DMS53 (cell line): ENCODE data around the gene TTC38.
A peak's percentile ranks its signal among the peaks of the same experiment; 100 is the strongest.
"Not testable (repeated sequence)": the region's sequence is repeated elsewhere in the genome, so short reads cannot be mapped to it uniquely, and the experiment has no call there.

Source experiments
- DNase-seq: peaks from one replicate; lab custom pipeline; 2025; lab: John Stamatoyannopoulos, UW

TTC38 gene

GRCh38 chr22:46296257-46297150, 28.7 kb downstream of the TTC38 start, which contains the start of gene GTSE1:
GTSE1 (plus strand) TSS chr22:46296870; CDS start chr22:46297401, 531 bp downstream.
- peak; percentile 97 for DNase-seq

DNA sequence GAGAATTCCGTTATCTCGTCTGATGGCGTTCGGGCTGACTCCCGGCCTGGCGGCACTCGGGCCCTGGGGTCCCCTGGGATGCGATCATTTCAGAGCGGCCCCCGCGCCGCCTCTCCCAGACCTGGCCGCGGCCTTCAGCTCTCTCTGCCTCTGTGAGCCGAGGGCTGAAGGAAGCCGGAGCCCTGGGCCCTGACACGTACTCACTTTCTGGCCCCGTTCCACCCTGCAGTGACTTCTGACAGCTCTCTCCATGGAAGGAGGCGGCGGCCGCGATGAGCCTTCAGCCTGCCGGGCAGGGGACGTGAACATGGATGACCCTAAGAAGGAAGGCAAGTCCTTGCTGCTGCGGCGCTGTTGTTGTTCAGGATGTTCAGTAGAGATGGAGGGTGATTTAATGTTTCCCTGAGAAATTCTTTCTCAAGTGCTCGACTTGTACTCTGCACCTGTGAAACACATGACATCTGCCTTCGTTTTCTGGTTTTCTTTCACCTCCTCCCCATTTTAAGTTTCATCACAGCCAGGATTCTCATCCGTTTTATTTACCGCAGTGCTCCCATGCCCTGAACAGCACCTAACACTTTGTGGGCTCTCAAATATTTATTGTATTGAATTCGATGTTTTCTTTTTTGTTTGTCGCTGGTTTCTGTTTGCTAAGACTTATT, 29.5 kb downstream of the TTC38 start:
- DNase-seq: peak; percentile 46

DNA sequence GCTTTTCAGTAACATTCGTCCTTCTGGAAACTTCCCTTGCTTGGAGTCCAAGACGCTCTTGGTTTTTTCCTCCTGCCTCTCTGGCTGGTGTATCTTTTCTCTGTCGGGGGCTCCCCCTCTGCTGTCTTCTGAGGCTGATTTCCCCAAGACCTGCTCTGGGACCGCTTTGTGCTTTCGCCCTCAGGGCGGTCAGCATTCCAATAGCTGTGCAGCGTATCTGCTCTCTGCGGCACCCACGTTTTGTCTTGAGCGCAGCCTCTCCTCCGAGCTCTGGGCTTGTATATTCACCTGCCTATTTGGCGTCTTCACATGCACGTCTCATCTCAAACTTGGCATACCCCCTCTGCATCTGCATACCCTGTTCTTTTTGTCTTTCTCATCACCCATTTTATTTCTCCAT, 31.3 kb downstream of the TTC38 start:
- DNase-seq: no peak

DNA sequence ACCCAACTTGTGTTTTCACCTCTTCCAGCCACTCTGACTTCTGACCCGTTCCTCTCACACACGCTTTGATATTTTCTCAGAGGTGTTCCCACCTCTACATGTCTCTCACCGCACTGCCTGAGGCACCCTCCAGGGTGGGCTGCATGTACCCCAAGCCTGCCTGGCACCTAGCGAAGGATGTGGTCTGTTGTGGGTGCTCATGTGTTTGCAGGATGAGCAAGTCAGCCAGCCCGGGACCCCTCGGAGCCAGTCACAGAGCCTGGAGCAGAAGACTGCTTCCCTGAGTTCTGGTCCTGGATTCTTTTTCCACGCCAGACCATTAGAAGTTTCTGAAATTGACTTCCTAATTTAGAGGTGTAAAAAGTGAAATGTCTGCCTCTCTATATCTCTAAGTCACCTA, 32.7 kb downstream of the TTC38 start:
- DNase-seq: no peak

- no peak for DNase-seq
Observed at GRCh38 chr22:46303347-46303965, 35.6 kb downstream of the TTC38 start.

DNA sequence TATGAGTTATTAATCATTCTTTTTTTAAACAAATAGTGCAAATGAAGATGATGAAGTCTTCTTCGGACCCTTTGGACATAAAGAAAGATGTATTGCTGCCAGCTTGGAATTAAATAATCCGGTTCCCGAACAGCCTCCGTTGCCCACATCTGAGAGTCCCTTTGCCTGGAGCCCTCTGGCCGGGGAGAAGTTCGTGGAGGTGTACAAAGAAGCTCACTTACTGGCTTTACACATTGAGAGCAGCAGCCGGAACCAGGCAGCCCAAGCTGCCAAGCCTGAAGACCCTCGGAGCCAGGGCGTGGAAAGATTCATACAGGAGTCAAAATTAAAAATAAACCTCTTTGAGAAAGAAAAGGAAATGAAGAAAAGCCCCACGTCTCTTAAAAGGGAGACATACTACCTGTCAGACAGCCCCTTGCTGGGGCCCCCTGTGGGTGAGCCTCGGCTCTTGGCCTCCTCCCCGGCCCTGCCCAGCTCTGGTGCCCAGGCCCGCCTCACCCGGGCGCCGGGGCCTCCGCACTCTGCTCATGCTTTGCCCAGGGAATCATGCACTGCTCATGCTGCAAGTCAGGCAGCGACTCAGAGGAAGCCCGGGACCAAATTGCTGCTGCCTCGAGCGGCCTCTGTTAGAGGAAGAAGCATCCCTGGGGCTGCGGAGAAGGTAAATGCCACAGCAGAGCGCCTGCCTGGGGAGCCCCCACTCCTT, 40.6 kb downstream of the TTC38 start:
- no peak for DNase-seq

- no peak for DNase-seq
Observed at GRCh38 chr22:46309526-46310085, 41.8 kb downstream of the TTC38 start.

- no peak for DNase-seq
Observed at GRCh38 chr22:46312056-46312455, 44.2 kb downstream of the TTC38 start.

DNA sequence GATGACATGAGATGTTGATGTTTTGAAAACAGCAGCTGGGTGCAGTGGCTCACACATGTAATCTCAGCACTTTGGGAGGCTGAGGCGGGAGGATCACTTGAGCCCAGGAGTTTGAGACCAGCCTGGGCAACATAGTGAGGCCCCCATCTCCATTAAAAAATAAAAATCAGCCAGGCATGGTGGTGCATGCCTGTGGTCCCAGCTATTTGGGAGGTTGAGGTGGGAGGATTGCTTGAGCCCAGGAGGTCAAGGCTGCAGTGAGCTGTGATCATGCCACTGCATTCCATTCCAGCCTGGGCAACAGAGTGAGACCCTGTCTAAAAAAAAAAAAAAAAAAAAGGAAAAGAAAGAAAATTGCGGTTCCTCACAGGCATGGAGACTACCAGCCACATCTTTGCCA, 45.0 kb downstream of the TTC38 start:
- DNase-seq: not testable (repeated sequence)

DNA sequence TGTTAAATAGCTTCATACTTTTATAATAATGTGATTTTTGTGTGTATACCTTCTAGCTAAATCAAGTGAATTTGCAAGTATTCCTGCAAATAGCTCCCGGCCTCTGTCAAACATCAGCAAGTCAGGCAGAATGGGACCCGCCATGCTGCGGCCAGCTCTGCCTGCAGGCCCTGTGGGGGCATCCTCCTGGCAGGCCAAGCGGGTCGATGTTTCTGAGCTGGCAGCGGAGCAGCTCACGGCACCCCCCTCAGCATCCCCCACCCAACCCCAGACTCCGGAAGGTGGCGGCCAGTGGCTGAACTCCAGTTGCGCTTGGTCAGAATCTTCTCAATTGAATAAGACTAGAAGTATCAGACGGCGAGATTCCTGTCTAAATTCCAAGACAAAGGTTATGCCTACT, 48.2 kb downstream of the TTC38 start:
- DNase-seq: no peak

GRCh38 chr22:46317646-46318045, 49.8 kb downstream of the TTC38 start:
- DNase-seq: no peak

- DNase-seq: no peak
Observed at GRCh38 chr22:46318576-46318975, 50.8 kb downstream of the TTC38 start.

DNA sequence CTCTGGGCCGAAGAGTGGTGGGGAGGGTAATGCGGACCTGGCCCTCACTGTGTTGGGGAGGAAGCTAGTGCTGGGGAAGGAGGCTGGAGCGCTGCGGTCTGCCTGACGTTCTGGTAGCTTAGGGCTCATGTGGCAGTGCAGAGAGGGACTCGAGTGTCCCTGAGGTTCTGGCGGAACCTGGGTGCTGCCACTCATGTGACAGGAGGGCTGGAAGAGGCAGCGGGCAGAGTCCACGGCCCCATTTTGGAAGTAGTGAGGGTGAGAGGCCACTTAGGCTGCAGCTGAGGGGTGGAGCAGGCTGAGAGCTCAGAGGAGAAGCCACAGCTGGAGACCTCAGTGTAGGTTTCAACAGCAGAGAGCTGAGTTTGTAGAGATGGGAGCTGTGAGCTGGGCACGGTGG, 51.5 kb downstream of the TTC38 start:
- DNase-seq: no peak

GRCh38 chr22:46320166-46320710, 52.4 kb downstream of the TTC38 start:
- no peak for DNase-seq

DNA sequence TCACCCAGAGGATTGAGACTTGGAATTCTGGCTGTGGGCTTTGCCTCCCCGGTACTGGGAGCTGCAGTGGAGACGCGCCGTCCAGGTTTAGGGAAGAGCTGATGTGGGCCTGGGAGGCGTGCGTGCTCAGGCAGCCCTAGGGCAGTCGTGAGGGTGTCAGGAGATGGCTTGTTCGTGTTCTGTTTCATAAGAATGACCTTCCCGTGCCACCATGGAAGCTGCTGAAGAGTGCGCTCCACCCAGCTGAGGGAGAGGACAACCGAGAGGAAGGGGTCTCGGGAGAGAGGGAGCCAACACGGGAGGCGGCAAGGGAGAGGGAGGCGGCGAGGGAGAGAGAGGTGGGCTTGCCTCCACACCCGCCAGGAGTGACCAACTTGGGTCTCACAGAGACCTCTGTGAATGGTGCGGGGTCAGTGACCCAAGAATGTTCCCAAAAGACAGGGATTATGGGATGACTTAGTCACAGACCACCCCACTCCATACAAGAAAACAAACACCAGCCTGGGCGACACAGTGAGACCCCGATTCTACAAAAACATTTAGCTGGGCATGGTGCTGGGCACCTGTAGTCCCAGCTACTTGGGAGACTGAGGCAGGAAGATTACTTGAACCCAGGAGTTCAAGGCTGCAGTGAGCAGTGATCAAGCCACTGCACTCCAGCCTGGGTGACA, 53.0 kb downstream of the TTC38 start:
- no peak for DNase-seq

DNA sequence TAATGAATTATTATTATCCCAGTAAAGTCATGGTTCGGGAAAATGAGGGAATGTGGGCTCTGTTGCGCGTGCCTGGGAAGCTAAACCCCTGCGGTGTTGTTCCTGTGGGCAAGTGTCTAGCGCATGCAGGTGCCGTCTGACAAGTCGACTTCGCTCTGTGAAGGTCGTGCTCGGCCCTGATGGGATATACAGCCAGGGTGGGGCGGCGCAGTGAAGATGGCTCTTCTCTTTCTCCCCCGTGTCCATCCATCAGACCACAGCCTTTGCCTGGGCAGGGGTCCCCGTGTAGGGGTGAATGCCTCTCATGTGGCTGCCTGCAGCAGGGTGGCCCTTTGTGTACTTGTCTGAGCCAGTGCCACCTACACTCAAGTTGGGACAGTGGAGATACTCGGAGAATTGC, 54.9 kb downstream of the TTC38 start:
- DNase-seq: no peak

DNA sequence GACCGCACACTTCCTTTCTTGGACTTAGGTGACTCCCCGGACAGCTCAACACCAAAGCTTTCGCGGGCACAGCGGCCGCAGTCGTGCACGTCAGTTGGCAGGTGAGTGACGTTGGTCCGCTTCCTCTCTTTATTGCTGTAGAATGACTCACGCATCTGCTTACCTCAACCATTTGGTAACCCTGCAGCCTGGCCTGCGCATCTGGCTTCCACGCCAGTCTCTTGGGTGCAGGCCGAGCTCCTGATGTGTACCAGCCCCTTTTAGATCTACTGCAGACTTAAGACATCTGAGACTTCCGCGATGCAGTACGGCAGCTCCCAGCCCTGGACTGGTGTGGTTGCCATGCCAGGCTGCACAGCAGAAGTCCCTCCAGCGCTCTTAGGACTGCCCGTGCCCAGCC, 55.4 kb downstream of the TTC38 start:
- no peak for DNase-seq

GRCh38 chr22:46326066-46326680, 58.4 kb downstream of the TTC38 start:
- no peak for DNase-seq

- no peak for DNase-seq
Observed at GRCh38 chr22:46327691-46328465, 60.1 kb downstream of the TTC38 start.

DNA sequence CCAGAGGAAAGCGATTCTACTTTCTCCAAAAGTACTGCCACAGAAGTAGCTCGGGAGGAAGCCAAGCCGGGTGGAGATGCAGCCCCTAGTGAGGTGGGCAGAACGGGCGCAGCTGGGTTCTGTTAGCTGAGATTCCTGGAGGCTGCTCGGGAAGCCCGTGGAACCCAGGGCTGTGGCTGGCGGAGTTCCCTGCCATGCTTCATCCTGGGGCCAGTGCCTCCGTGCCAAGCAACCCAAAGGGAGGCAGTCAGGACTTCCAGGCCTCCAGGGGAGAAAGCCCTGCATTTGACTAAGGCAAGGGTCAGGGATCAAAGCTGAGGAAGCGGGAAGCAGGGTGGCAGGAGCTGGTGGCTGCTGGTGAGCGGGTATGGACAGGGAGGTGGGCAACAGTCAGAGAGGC, 61.0 kb downstream of the TTC38 start:
- DNase-seq: no peak
